K562 (cell line): ENCODE data around the gene SURF6.

Experiments
- DNMT1 ChIP-seq: fragments of 450-650 bp; IDR thresholded peaks from 2 replicates; pipeline ENCODE4 v1.6.1; 2016; ENCODE audit warnings: antibody characterized with exemption, mild to moderate bottlenecking
- JUN ChIP-seq, 2 experiments: sonication (generic) in 1 of 2; formaldehyde crosslinking in 1 of 2; IDR thresholded peaks; 2 replicates each; pipeline versions ENCODE4 v1.6.1 to v1.8.0; 2012 to 2022; ENCODE audit warnings: borderline replicate concordance in 2 of 2, mild to moderate bottlenecking in 2 of 2, improper control_type of control experiment in 1 of 2, low read depth in 1 of 2, low read length in 1 of 2, missing genetic modification reagents in 1 of 2
- SPI1 ChIP-seq: IDR thresholded peaks from 2 replicates; pipeline ENCODE4 v1.6.1; 2011; ENCODE audit warnings: low read depth, low read length, control low read depth, borderline replicate concordance
- TCF7 ChIP-seq: sonication (generic); IDR thresholded peaks from 2 replicates; pipeline ENCODE4 v1.6.1; 2016; ENCODE audit warnings: antibody characterized with exemption, borderline replicate concordance
- YY1 ChIP-seq, 3 experiments: IDR thresholded peaks; 2 replicates each; pipeline ENCODE4 v1.6.1; 2011; ENCODE audit warnings: low read length in 2 of 3, mild to moderate bottlenecking in 2 of 3, moderate library complexity in 2 of 3, borderline replicate concordance in 1 of 3, control low read depth in 1 of 3, low read depth in 1 of 3; ENCODE audit not compliant: insufficient read depth in 3 of 3, insufficient replicate concordance in 2 of 3, control insufficient read depth in 1 of 3, insufficient read length in 1 of 3; ENCODE audit errors: extremely low read depth in 1 of 3
- ZNF24 ChIP-seq: fragments of 450-650 bp; IDR thresholded peaks from 2 replicates; pipeline ENCODE4 v1.6.1; 2016
- TF ChIP-seq, protein P1 (sequence below): fragments of 450-650 bp; IDR thresholded peaks from one replicate; pipeline ENCODE4 v1.6.1; 2018; ENCODE audit warnings: mild to moderate bottlenecking, moderate library complexity; ENCODE audit not compliant: partially characterized antibody
- TF ChIP-seq, protein P2 (sequence below), 3 experiments: IDR thresholded peaks in 2 of 3; conservative IDR thresholded peaks in 1 of 3; 2 replicates each; pipeline ENCODE4 v1.5.1; 2011 to 2012; ENCODE audit warnings: low read length in 3 of 3, mild to moderate bottlenecking in 3 of 3, control low read depth in 2 of 3, improper control_type of control experiment in 1 of 3, inconsistent platforms in 1 of 3, low read depth in 1 of 3, mixed read lengths in 1 of 3, moderate library complexity in 1 of 3; ENCODE audit not compliant: insufficient read depth in 2 of 3

DNA sequence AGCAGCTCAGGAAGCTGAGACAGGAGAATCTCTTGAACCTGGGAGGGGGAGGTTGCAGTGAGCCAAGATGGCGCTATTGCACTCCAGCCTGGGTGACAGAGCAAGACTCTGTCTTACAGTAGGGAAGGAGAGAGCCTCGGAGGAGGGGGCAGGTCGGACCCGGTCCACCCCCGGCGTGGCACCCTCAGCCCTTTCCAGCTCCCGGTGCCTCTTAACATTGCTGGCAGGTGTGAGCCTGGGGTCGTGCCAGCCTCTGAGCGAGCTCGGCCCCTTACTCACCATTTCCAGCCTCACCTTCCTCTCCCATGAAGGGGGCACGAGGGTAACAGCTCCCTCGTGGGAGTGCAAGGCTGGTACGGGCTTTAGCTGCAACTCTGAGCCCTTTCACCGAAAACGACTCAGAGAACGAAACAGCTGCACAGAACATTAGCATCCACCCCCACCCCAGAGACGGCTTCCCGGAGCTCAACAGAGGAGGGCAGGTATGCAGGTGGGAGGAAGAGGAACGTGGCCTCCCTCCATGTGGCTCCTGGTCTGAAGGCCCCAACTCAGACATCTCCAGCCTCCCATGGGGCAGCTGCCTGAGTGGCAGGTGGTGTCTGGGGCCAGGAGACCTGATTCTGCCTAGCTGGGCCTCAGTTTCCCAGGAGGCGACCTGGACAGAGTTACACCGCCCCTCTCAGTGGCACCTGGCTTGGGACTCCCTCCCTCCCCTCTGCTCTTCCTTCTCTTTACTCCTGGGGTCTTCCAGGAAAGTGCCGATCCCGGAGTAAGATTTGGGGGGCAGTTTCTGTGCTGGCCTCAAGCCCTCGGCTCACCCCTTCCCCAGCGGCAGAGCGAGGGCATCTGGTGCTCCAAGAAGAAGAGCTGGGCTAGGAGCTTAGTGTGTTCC, 32.5 kb downstream of the SURF6 start:
- TF ChIP-seq YY1 (IDR thresholded peaks at IDR 0.05; ENCODE audit: borderline replicate concordance in 1 of 3, control insufficient read depth in 1 of 3, extremely low read depth in 1 of 3, insufficient read depth in 3 of 3, insufficient read length in 1 of 3, insufficient replicate concordance in 2 of 3, low read depth in 1 of 3, low read length in 2 of 3) (no peak), JUN (IDR thresholded peaks at IDR 0.05; ENCODE audit: borderline replicate concordance, low read depth, low read length) (no peak), JUN (CRISPR knock-in tag; IDR thresholded peaks at IDR 0.05; ENCODE audit: borderline replicate concordance) (no peak), DNMT1 (no peak), TCF7 (no peak), SPI1 (no peak), ZNF24 (no peak)
- TF ChIP-seq, protein P1, sequence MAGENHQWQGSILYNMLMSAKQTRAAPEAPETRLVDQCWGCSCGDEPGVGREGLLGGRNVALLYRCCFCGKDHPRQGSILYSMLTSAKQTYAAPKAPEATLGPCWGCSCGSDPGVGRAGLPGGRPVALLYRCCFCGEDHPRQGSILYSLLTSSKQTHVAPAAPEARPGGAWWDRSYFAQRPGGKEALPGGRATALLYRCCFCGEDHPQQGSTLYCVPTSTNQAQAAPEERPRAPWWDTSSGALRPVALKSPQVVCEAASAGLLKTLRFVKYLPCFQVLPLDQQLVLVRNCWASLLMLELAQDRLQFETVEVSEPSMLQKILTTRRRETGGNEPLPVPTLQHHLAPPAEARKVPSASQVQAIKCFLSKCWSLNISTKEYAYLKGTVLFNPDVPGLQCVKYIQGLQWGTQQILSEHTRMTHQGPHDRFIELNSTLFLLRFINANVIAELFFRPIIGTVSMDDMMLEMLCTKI: no peak
- TF ChIP-seq, protein P2, sequence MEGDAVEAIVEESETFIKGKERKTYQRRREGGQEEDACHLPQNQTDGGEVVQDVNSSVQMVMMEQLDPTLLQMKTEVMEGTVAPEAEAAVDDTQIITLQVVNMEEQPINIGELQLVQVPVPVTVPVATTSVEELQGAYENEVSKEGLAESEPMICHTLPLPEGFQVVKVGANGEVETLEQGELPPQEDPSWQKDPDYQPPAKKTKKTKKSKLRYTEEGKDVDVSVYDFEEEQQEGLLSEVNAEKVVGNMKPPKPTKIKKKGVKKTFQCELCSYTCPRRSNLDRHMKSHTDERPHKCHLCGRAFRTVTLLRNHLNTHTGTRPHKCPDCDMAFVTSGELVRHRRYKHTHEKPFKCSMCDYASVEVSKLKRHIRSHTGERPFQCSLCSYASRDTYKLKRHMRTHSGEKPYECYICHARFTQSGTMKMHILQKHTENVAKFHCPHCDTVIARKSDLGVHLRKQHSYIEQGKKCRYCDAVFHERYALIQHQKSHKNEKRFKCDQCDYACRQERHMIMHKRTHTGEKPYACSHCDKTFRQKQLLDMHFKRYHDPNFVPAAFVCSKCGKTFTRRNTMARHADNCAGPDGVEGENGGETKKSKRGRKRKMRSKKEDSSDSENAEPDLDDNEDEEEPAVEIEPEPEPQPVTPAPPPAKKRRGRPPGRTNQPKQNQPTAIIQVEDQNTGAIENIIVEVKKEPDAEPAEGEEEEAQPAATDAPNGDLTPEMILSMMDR (IDR thresholded peaks at IDR 0.05 in 2 of 3, conservative IDR thresholded peaks at IDR 0.05 in 1 of 3; ENCODE audit: insufficient read depth in 2 of 3, low read depth in 1 of 3, low read length in 3 of 3): no peak
